A549 (cell line): ENCODE data around the gene TFCP2. TPM values are rescaled to one million over a fixed set of nuclear protein-coding genes. Genes with fewer than 3 reads are reported as not detected.
"Not testable (repeated sequence)": the region's sequence is repeated elsewhere in the genome, so short reads cannot be mapped to it uniquely, and the experiment has no call there.

Source experiments
- ATAC-seq, 2 experiments: fragments of 200-7000 bp in 1 of 2; fragments of >200 bp in 1 of 2; cut with Nextera tagmentation in 1 of 2; cut with Tn5 transposase in 1 of 2; 3 replicates each; pipeline versions ENCODE4 v1.8.0 to v1.9.1; 2018 to 2020; ENCODE audit warnings: mild to moderate bottlenecking in 1 of 2, moderate library complexity in 1 of 2
- CTCF ChIA-PET: fragments of 300-600 bp; sonication (Branson Sonifier 250); formaldehyde crosslinking; extraction: SDS; loops from one replicate; lab custom pipeline; 2021; ENCODE audit warnings: antibody characterized with exemption, inconsistent platforms; lab: Yijun Ruan, JAX
- POLR2A ChIA-PET: fragments of 350-600 bp; formaldehyde crosslinking; extraction: SDS; loops from one replicate; lab custom pipeline; 2021; ENCODE audit warnings: antibody characterized with exemption, inconsistent platforms; lab: Yijun Ruan, JAX
- DNase-seq, 2 experiments: peaks; one replicate each; pipeline versions ENCODE4 v3.0.0 to v3.0.0-alpha.2; 2011 to 2016; ENCODE audit warnings: low read depth in 1 of 2, low spot score in 1 of 2
- FAIRE-seq: peaks from 2 replicates; lab custom pipeline; 2011; peaks lifted over from hg19 to GRCh38; lab: Jason Lieb, UNC
- H3K27ac ChIP-seq, 2 experiments: fragments of >200 bp; sonication (Bioruptor Twin); formaldehyde crosslinking; 3 replicates each; pipeline ENCODE4 v1.5.1; 2016 to 2017
- H3K4me1 ChIP-seq: fragments of >200 bp; sonication (Bioruptor Twin); formaldehyde crosslinking; 3 replicates; pipeline ENCODE4 v1.6.1; 2016
- H3K4me2 ChIP-seq: fragments of >200 bp; sonication (Bioruptor Twin); formaldehyde crosslinking; 3 replicates; pipeline ENCODE4 v1.6.1; 2016
- H3K4me3 ChIP-seq: fragments of >200 bp; sonication (Bioruptor Twin); formaldehyde crosslinking; 3 replicates; pipeline ENCODE4 v1.5.1; 2016
- H3K9me3 ChIP-seq: fragments of >200 bp; sonication (Bioruptor Twin); formaldehyde crosslinking; 3 replicates; pipeline ENCODE4 v1.6.1; 2016
- CHD2 ChIP-seq: fragments of 150-350 bp; IDR thresholded peaks from 2 replicates; pipeline ENCODE4 v1.6.1; 2014; ENCODE audit warnings: low read length; ENCODE audit not compliant: partially characterized antibody
- ELK1 ChIP-seq: fragments of 150-350 bp; IDR thresholded peaks from 2 replicates; pipeline ENCODE4 v1.6.1; 2014; ENCODE audit warnings: low read depth, mild to moderate bottlenecking, low read length
- EP300 ChIP-seq, 2 experiments: fragments of >200 bp; sonication (Bioruptor Twin); formaldehyde crosslinking; IDR thresholded peaks; 2 replicates in 1 of 2; 3 replicates in 1 of 2; pipeline ENCODE4 v1.6.1; 2016 to 2017
- ESRRA ChIP-seq: fragments of 150-350 bp; IDR thresholded peaks from 2 replicates; pipeline ENCODE4 v1.6.1; 2014; ENCODE audit warnings: mild to moderate bottlenecking, low read length, borderline replicate concordance
- FOSB ChIP-seq: fragments of 250-450 bp; sonication (Bioruptor Pico); IDR thresholded peaks from 2 replicates; pipeline ENCODE4 v1.5.0; 2020; ENCODE audit warnings: mild to moderate bottlenecking, moderate library complexity
- FOXS1 ChIP-seq: fragments of 250-450 bp; sonication (Bioruptor Pico); IDR thresholded peaks from 2 replicates; pipeline ENCODE4 v1.5.0; 2020; ENCODE audit warnings: mild to moderate bottlenecking, moderate library complexity
- HES2 ChIP-seq: fragments of >200 bp; sonication (Bioruptor Twin); formaldehyde crosslinking; IDR thresholded peaks from 2 replicates; pipeline ENCODE4 v1.6.1; 2016
- HMGXB4 ChIP-seq: fragments of 250-450 bp; sonication (Bioruptor Pico); IDR thresholded peaks from 2 replicates; pipeline ENCODE4 v1.5.0; 2021; ENCODE audit warnings: mild to moderate bottlenecking, moderate library complexity, borderline replicate concordance
- HOXA7 ChIP-seq: fragments of 250-450 bp; sonication (Bioruptor Pico); IDR thresholded peaks from 2 replicates; pipeline ENCODE4 v1.5.0; 2020; ENCODE audit warnings: mild to moderate bottlenecking, moderate library complexity
- HOXB13 ChIP-seq: fragments of 250-450 bp; sonication (Bioruptor Pico); IDR thresholded peaks from 2 replicates; pipeline ENCODE4 v1.5.0; 2020; ENCODE audit warnings: low read depth, mild to moderate bottlenecking, moderate library complexity
- KDM1A ChIP-seq: fragments of 200-600 bp; sonication (generic); IDR thresholded peaks from 2 replicates; pipeline ENCODE4 v1.6.1; 2016; ENCODE audit warnings: low read depth, mild to moderate bottlenecking
- KDM5A ChIP-seq: fragments of 200-600 bp; sonication (generic); IDR thresholded peaks from 2 replicates; pipeline ENCODE4 v1.6.1; 2016; ENCODE audit warnings: antibody characterized with exemption, mild to moderate bottlenecking
- MAX ChIP-seq: IDR thresholded peaks from 2 replicates; pipeline ENCODE4 v1.6.1; 2012
- NFE2L2 ChIP-seq: fragments of 150-350 bp; conservative IDR thresholded peaks from 2 replicates; pipeline ENCODE4 v1.6.1; 2014; ENCODE audit warnings: low read length
- POLR2AphosphoS2 ChIP-seq: conservative IDR thresholded peaks from 2 replicates; pipeline ENCODE4 v1.6.1; 2012; ENCODE audit warnings: low read length, improper control_type of control experiment, inconsistent platforms
- RCOR1 ChIP-seq: fragments of 150-350 bp; IDR thresholded peaks from 2 replicates; pipeline ENCODE4 v1.6.1; 2014; ENCODE audit warnings: antibody characterized with exemption, low read length, low read depth
- REST ChIP-seq: fragments of 200-600 bp; sonication (generic); IDR thresholded peaks from 2 replicates; pipeline ENCODE4 v1.6.1; 2016; ENCODE audit warnings: antibody characterized with exemption, mild to moderate bottlenecking, moderate library complexity
- WGBS: methylation state at CpG from one replicate; pipeline ENCODE4 v1.1.6; 2017; ENCODE audit errors: missing lambda C conversion rate; 5-methylcytosine and 5-hydroxymethylcytosine counted together
- polyA plus RNA-seq, 4 experiments: library from polyadenylated mRNA; depleted of rRNA in 3 of 4; stranded (reverse); fragments of >200 nt; fragmentation: RNase III in 1 of 4; extraction: RNeasy Plus Mini Kit Qiagen cat#74134 plus additional on column Dnase treatment in 1 of 4; gene quantifications; 2 replicates in 3 of 4; 3 replicates in 1 of 4; pipeline ENCODE4 v1.2.3, GENCODE V29; 2011 to 2017
- TF ChIP-seq, protein P1 (sequence below): IDR thresholded peaks from 2 replicates; pipeline ENCODE4 v1.6.1; 2012; ENCODE audit warnings: low read depth, borderline replicate concordance
- TF ChIP-seq, protein P2 (sequence below): fragments of >200 bp; sonication (Bioruptor Twin); formaldehyde crosslinking; IDR thresholded peaks from 3 replicates; pipeline ENCODE4 v1.5.1; 2016

TFCP2 gene
- polyA plus RNA-seq, 2 of the 4 experiments (the other 2 are of a cell fraction) = 18.7 to 39.8 TPM

DNA sequence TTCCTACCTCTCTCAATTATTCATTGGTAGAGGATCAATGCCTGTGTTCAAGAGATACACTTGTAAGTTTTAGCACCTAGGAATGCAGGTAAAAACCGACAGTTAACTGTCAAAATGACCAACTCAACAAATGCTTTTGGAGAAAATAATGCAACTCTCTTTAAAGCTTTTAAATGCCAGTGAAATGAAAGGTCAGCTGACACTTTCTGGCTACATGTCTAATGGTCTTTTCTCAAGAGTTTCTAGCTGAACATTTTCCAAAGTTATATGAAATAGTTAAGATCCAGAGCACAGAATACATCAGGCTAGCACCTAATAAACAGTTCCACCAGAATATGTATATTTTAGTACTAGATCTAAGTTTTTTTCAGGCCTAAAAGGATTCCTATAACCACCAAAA is 91.5 kb downstream of the TFCP2 start:
- ATAC-seq (no peak), DNase-seq (no peak), FAIRE-seq (no peak)
- Histone ChIP-seq H3K4me3 (no peak overlapping the region), H3K4me1 (peaks cover 11% of the 10 kb centered on the region; the same call in 2 of the 3 replicates), H3K27ac (no peak overlapping the region), H3K9me3 (no peaks in the 10 kb centered on the region), H3K4me2 (peak overlapping the region; percentile 89; the same call in 2 of the 3 replicates)
- TF ChIP-seq KDM1A (no peak), HMGXB4 (CRISPR knock-in tag) (no peak), EP300 (IDR thresholded peaks at IDR 0.05) (no peak), KDM5A (no peak), MAX (no peak), ESRRA (no peak), RCOR1 (no peak), CHD2 (no peak), FOXS1 (CRISPR knock-in tag) (no peak), REST (no peak), HES2 (no peak), POLR2AphosphoS2 (no peak)
- TF ChIP-seq, protein P1, sequence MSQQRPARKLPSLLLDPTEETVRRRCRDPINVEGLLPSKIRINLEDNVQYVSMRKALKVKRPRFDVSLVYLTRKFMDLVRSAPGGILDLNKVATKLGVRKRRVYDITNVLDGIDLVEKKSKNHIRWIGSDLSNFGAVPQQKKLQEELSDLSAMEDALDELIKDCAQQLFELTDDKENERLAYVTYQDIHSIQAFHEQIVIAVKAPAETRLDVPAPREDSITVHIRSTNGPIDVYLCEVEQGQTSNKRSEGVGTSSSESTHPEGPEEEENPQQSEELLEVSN = no peak
- CTCF ChIA-PET = no interaction called here
- 79% methylated on average over 1 of the region's 1 CpG for WGBS
- POLR2A ChIA-PET = no interaction called here

GRCh38 chr12:51080136-51080535 is 92.8 kb downstream of the TFCP2 start:
- DNase-seq = no peak
- 83% methylated on average over 4 of the region's 4 CpGs for WGBS
- CTCF ChIA-PET = interaction anchor here (0.6 to 1.3 kb wide), 3 partner anchors 79 to 261 kb away, joined by 3 read pairs; no protein-coding TSS in a partner anchor
- H3K27ac ChIP-seq = no peak overlapping the region
- FAIRE-seq = no peak
- TF ChIP-seq, protein P2, sequence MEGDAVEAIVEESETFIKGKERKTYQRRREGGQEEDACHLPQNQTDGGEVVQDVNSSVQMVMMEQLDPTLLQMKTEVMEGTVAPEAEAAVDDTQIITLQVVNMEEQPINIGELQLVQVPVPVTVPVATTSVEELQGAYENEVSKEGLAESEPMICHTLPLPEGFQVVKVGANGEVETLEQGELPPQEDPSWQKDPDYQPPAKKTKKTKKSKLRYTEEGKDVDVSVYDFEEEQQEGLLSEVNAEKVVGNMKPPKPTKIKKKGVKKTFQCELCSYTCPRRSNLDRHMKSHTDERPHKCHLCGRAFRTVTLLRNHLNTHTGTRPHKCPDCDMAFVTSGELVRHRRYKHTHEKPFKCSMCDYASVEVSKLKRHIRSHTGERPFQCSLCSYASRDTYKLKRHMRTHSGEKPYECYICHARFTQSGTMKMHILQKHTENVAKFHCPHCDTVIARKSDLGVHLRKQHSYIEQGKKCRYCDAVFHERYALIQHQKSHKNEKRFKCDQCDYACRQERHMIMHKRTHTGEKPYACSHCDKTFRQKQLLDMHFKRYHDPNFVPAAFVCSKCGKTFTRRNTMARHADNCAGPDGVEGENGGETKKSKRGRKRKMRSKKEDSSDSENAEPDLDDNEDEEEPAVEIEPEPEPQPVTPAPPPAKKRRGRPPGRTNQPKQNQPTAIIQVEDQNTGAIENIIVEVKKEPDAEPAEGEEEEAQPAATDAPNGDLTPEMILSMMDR = no peak
- TF ChIP-seq FOSB (CRISPR knock-in tag) = no peak
- no peak for TF ChIP-seq CHD2
- no peak for TF ChIP-seq HOXA7 (CRISPR knock-in tag)
- no peak for TF ChIP-seq HOXB13
- TF ChIP-seq NFE2L2 = no peak
- TF ChIP-seq ELK1 = no peak
- TF ChIP-seq, all 56 proteins: peak for 0
- H3K4me2 ChIP-seq = no peak overlapping the region
- peaks cover 11% of the 10 kb centered on the region; the same call in 2 of the 3 replicates for H3K4me1 ChIP-seq
- POLR2A ChIA-PET = no interaction called here
- no peak for ATAC-seq
- no peaks in the 10 kb centered on the region for H3K9me3 ChIP-seq
- H3K4me3 ChIP-seq = no peak overlapping the region

GRCh38 chr12:51078866-51079265 is 94.1 kb downstream of the TFCP2 start:
- 95% methylated on average over 6 of the region's 6 CpGs for WGBS
- ATAC-seq, FAIRE-seq, H3K4me3 ChIP-seq, DNase-seq, H3K27ac ChIP-seq, H3K4me2 ChIP-seq, H3K9me3 ChIP-seq, POLR2A ChIA-PET: not testable (repeated sequence)
- CTCF ChIA-PET = interaction anchor here (0.6 kb wide), 3 partner anchors 69 to 475 kb away, joined by 3 to 4 read pairs (median 3); no protein-coding TSS in a partner anchor
- H3K4me1 ChIP-seq = peaks cover 11% of the 10 kb centered on the region; the same call in 2 of the 3 replicates

DNA sequence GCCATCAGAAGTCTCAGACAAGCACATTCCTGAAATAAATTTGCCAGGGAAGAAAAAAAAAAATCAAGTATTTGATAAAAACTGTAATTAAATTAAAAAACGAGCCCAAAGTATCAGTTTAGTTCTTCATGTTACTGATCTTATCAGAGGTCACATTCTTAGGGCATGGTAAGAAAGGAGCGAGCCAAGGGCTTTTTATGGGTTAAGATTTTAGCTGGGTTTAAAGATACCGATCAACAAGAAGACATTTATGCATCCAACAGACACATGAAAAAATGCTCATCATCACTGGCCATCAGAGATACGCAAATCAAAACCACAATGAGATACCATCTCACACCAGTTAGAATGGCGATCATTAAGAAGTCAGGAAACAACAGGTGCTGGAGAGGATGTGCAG is 94.6 kb downstream of the TFCP2 start:
- H3K27ac ChIP-seq, H3K9me3 ChIP-seq, DNase-seq, ATAC-seq, POLR2A ChIA-PET, H3K4me3 ChIP-seq, H3K4me2 ChIP-seq, FAIRE-seq: not testable (repeated sequence)
- peaks cover 11% of the 10 kb centered on the region; the same call in 2 of the 3 replicates for H3K4me1 ChIP-seq
- CTCF ChIA-PET = interaction anchor here (0.6 kb wide), 2 partner anchors 76 to 475 kb away, joined by 3 read pairs; no protein-coding TSS in a partner anchor
- WGBS = 79% methylated on average over 5 of the region's 5 CpGs
